ENCODE data around the gene MYH9.

DNA sequence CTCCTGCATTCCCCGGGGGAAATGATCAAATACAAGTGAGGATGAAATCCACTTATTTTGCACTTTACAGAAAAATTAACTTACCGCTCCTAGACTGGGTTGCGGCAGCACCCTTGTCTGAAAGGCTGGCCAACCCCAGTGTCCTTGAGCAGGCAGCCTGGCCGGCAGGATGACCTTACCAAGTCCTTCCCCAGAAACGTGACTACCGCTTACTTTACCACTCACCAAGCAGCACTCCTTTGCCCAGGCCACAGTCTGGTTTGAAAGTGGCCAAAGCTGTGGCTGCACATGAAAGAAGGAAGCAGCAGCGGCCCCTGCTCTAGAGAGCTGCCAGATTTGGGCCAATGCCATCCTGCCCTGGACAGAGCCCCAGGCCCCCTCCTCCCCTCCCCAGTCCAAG lies 20.3 kb downstream of the MYH9 start:
- no peak for TF ChIP-seq CTCF (IDR thresholded peaks at IDR 0.05)
- no peak for TF ChIP-seq POLR2A (IDR thresholded peaks at IDR 0.05)
